Fibroblast of mammary gland (primary cell): ENCODE data around the gene ABCG8.
"Not testable (repeated sequence)": the region's sequence is repeated elsewhere in the genome, so short reads cannot be mapped to it uniquely, and the experiment has no call there.

Source experiments
- DNase-seq: peaks from one replicate; pipeline ENCODE4 v3.0.0-alpha.2; 2010; ENCODE audit warnings: low read depth
- H3K4me3 ChIP-seq: 2 replicates; pipeline ENCODE4 v1.5.1; 2011; ENCODE audit warnings: low read depth, mild to moderate bottlenecking, low read length, moderate library complexity; ENCODE audit not compliant: control insufficient read depth
- CTCF ChIP-seq: conservative IDR thresholded peaks from 2 replicates; pipeline ENCODE4 v1.5.1; 2011; ENCODE audit warnings: low read depth, low read length, inconsistent platforms; ENCODE audit not compliant: control insufficient read depth, insufficient read depth

ABCG8 gene

GRCh38 chr2:43905371-43905803, 66.6 kb downstream of the ABCG8 start:
- no peak for TF ChIP-seq CTCF
- DNase-seq, result no peak
- H3K4me3 ChIP-seq, result no peak overlapping the region

GRCh38 chr2:43905871-43906270, 67.1 kb downstream of the ABCG8 start:
- no peak overlapping the region for H3K4me3 ChIP-seq
- TF ChIP-seq CTCF, result no peak
- DNase-seq, result no peak

- H3K4me3 ChIP-seq, result no peak overlapping the region
- no peak for TF ChIP-seq CTCF
- no peak for DNase-seq
Measured at GRCh38 chr2:43906448-43907109, 67.8 kb downstream of the ABCG8 start.

GRCh38 chr2:43911136-43911790, 72.5 kb downstream of the ABCG8 start:
- not testable (repeated sequence) for H3K4me3 ChIP-seq
- peak; percentile 4 for DNase-seq

- TF ChIP-seq CTCF, result no peak
- no peak for DNase-seq
- no peak overlapping the region for H3K4me3 ChIP-seq
Measured at GRCh38 chr2:43924463-43924862, 85.7 kb downstream of the ABCG8 start.

- no peak overlapping the region for H3K4me3 ChIP-seq
- no peak for TF ChIP-seq CTCF
- DNase-seq, result no peak
Measured at GRCh38 chr2:43925431-43925830, 86.7 kb downstream of the ABCG8 start.

- no peak overlapping the region for H3K4me3 ChIP-seq
- no peak for TF ChIP-seq CTCF
- DNase-seq, result no peak
Measured at GRCh38 chr2:43927442-43927841, 88.7 kb downstream of the ABCG8 start.
